GM18508 (cell line): ENCODE data around the gene TAGLN2.

Experiments used
- ATAC-seq: cut with Tn5 transposase; IDR thresholded peaks from one replicate; pipeline ENCODE4 v1.9.1; 2021; ENCODE audit warnings: moderate number of reproducible peaks; ENCODE audit not compliant: insufficient read depth, unreplicated experiment

Gene TAGLN2

GRCh38 chr1:159881622-159882526, 43.4 kb downstream of the TAGLN2 start:
- no peak for ATAC-seq

- ATAC-seq, result no peak
Observed at GRCh38 chr1:159880430-159880829, 44.9 kb downstream of the TAGLN2 start.

DNA sequence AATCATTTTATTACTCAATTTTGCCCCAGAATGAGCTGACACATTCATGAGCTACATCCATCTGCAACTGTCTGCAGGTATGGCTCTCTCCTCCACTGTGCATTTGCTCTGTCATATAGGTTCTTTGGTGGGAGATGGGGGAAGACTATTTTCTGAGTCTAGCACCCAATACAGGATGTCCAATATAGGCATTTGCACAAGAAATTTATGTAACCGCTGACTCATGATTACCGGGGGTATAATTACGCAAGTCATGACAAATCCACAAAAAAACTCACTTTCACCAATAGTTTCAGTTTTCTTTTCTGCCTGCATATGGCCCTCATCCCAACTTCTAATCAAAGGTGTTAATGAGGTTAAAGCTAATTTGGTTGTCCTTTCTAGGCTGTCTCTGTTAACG, 45.3 kb downstream of the TAGLN2 start:
- ATAC-seq, result no peak

- ATAC-seq, result no peak
Observed at GRCh38 chr1:159879136-159879535, 46.2 kb downstream of the TAGLN2 start.

- no peak for ATAC-seq
Observed at GRCh38 chr1:159877695-159878444, 47.4 kb downstream of the TAGLN2 start.

GRCh38 chr1:159873530-159874143, 51.7 kb downstream of the TAGLN2 start:
- ATAC-seq, result no peak

- no peak for ATAC-seq
Observed at GRCh38 chr1:159872891-159873290, 52.4 kb downstream of the TAGLN2 start.

GRCh38 chr1:159870704-159871103, 54.6 kb downstream of the TAGLN2 start:
- no peak for ATAC-seq

DNA sequence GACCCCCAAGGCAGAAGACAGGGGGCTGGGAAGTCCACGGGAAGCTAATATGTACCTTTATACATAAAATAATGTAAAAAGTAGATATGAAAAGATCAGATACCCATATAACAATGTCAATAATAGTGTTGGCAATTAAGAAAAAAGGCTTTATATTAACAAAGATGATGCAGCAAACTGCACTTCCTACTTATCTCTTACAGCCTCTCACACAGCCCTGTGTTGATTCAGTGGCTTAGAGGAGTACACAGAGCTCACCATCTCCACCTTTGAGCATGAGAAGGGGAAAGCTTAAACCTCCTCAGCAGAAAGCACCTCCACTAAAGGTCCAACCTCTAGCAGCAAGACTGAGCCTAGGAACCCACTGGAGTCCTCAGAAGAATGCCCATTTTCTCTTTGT, 55.7 kb downstream of the TAGLN2 start:
- no peak for ATAC-seq

- ATAC-seq, result no peak
Observed at GRCh38 chr1:159869173-159869572, 56.1 kb downstream of the TAGLN2 start.

DNA sequence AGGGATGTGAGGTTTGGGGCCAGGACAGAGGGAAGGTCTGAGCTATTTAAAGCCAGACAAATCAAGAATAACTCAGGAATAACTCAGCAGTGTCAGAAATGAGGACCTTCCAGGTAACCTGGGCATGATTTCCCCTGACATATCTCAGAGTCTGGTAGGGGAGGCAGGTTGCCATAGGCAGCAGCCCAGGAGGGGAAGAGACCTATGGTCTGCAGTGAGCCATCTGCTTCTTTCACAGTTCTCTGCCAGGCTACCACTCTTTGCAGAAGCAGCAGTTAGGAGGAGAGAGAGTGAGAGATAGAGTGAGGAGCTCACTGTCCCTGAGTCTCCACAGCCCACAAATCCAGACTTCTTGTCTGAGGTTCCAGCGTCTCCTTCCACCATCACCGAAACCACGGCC, 56.5 kb downstream of the TAGLN2 start:
- no peak for ATAC-seq
